Colonic mucosa (tissue), 4 donors: ENCODE data around the gene ADGRL3. TPM values are rescaled to one million over a fixed set of nuclear protein-coding genes. Genes with fewer than 3 reads are reported as not detected.

Experiments
- DNase-seq: peaks from one replicate; pipeline ENCODE4 v3.0.0-alpha.2; 2020
- H3K27ac ChIP-seq: fragments of 200-600 bp; one replicate; pipeline ENCODE4 v1.8.0; 2021
- H3K27me3 ChIP-seq: fragments of 200-600 bp; one replicate; pipeline ENCODE4 v1.8.0; 2021
- H3K36me3 ChIP-seq: fragments of 200-600 bp; one replicate; pipeline ENCODE4 v1.8.0; 2021
- H3K4me1 ChIP-seq: fragments of 200-600 bp; one replicate; pipeline ENCODE4 v1.8.0; 2021; ENCODE audit warnings: mild to moderate bottlenecking
- H3K4me3 ChIP-seq: fragments of 200-600 bp; one replicate; pipeline ENCODE4 v1.8.0; 2021
- H3K9ac ChIP-seq, 2 donors: one replicate each; pipeline ENCODE4 v1.7.0; 2013; ENCODE audit warnings: control low read depth in 2 of 2, low read depth in 2 of 2, low read length in 2 of 2
- H3K9me3 ChIP-seq: fragments of 200-600 bp; one replicate; pipeline ENCODE4 v1.8.0; 2021
- CTCF ChIP-seq: fragments of 200-600 bp; IDR thresholded peaks from one replicate; pipeline ENCODE4 v1.8.0; 2022; ENCODE audit warnings: antibody characterized with exemption, mild to moderate bottlenecking
- intact Hi-C: fragments of 100-400 bp; cut with DNase I; formaldehyde crosslinking; loops from one replicate; pipeline ENCODE4 v1.14.1; 2022
- total RNA-seq, 2 donors: library from RNA; stranded (reverse); fragmentation: NEBNext Ultra II Directional in 1 of 2; extraction: Animal tissue kit (Norgen Biotek cat#: 25700) in 1 of 2; gene quantifications; one replicate each; pipeline ENCODE4 v1.2.1, GENCODE V29; 2021
- donor health status: healthy.
- donor health status: DM: no; HTN: no; CAD: no.
- donor health status: DM: no; HTN: no; CAD: no.

Gene ADGRL3
- total RNA-seq, 2 donors from 2014 or later = 4.1 to 4.4 TPM

- H3K27ac ChIP-seq = no peak overlapping the region
- TF ChIP-seq CTCF = no peak
- H3K4me1 ChIP-seq = no peaks in the 10 kb centered on the region
- no peaks in the 10 kb centered on the region for H3K9me3 ChIP-seq
- no peak overlapping the region for H3K9ac ChIP-seq
- H3K36me3 ChIP-seq = no peaks in the 10 kb centered on the region
- H3K27me3 ChIP-seq = no peaks in the 10 kb centered on the region
- no peak overlapping the region for H3K4me3 ChIP-seq
- DNase-seq = no peak
- intact Hi-C loops = no loop called here
These were observed 448.1 kb downstream of the ADGRL3 start for GRCh38 chr4:61648264-61648663.

GRCh38 chr4:61657016-61657415 lies 456.9 kb downstream of the ADGRL3 start:
- Histone ChIP-seq H3K27me3 (no peaks in the 10 kb centered on the region), H3K9me3 (no peaks in the 10 kb centered on the region), H3K9ac (no peak overlapping the region), H3K4me1 (no peaks in the 10 kb centered on the region), H3K36me3 (no peaks in the 10 kb centered on the region), H3K4me3 (no peak overlapping the region), H3K27ac (no peak overlapping the region)
- intact Hi-C loops = no loop called here
- TF ChIP-seq CTCF = no peak
- no peak for DNase-seq

- Histone ChIP-seq H3K9me3 (no peaks in the 10 kb centered on the region), H3K4me1 (no peaks in the 10 kb centered on the region), H3K36me3 (no peaks in the 10 kb centered on the region), H3K9ac (no peak overlapping the region), H3K4me3 (no peak overlapping the region), H3K27ac (no peak overlapping the region), H3K27me3 (no peaks in the 10 kb centered on the region)
- no peak for DNase-seq
- intact Hi-C loops = no loop called here
- no peak for TF ChIP-seq CTCF
These were observed 461.8 kb downstream of the ADGRL3 start for GRCh38 chr4:61661960-61662359.

GRCh38 chr4:61662362-61662761 lies 462.2 kb downstream of the ADGRL3 start:
- intact Hi-C loops = no loop called here
- Histone ChIP-seq H3K27ac (no peak overlapping the region), H3K9me3 (no peaks in the 10 kb centered on the region), H3K4me1 (no peaks in the 10 kb centered on the region), H3K36me3 (no peaks in the 10 kb centered on the region), H3K4me3 (no peak overlapping the region), H3K9ac (no peak overlapping the region), H3K27me3 (no peaks in the 10 kb centered on the region)
- DNase-seq = no peak
- no peak for TF ChIP-seq CTCF

- intact Hi-C loops = no loop called here
- TF ChIP-seq CTCF = no peak
- Histone ChIP-seq H3K4me1 (no peaks in the 10 kb centered on the region), H3K36me3 (no peaks in the 10 kb centered on the region), H3K9me3 (no peaks in the 10 kb centered on the region), H3K27ac (no peak overlapping the region), H3K27me3 (no peaks in the 10 kb centered on the region), H3K4me3 (no peak overlapping the region), H3K9ac (no peak overlapping the region)
- no peak for DNase-seq
These were observed 463.2 kb downstream of the ADGRL3 start for GRCh38 chr4:61663310-61663709.

- Histone ChIP-seq H3K9ac (no peak overlapping the region), H3K27ac (no peak overlapping the region), H3K4me1 (no peaks in the 10 kb centered on the region), H3K4me3 (no peak overlapping the region), H3K36me3 (no peaks in the 10 kb centered on the region), H3K27me3 (no peaks in the 10 kb centered on the region), H3K9me3 (no peaks in the 10 kb centered on the region)
- no peak for TF ChIP-seq CTCF
- intact Hi-C loops = no loop called here
- DNase-seq = no peak
These were observed 465.5 kb downstream of the ADGRL3 start for GRCh38 chr4:61665649-61666048.
